Activated CD8-positive, alpha-beta T cell treated with anti-CD3 and anti-CD28 coated beads, Interleukin-2, amount 10 ng/mL, durations not matched to agents 7 days and 5 days (primary cell): ENCODE data around the gene HMGCLL1. TPM values are rescaled to one million over a fixed set of nuclear protein-coding genes. Genes with fewer than 3 reads are reported as not detected.

Experiments used
- ATAC-seq: fragments of 150-1000 bp; cut with Tn5 transposase; one replicate; pipeline ENCODE4 v1.10.0; 2021; ENCODE audit warnings: moderate library complexity
- CTCF ChIA-PET: fragments of 350-600 bp; sonication (Branson Sonifier 250); formaldehyde crosslinking; loops from one replicate; lab custom pipeline; 2021; ENCODE audit warnings: antibody characterized with exemption; lab: Charles Lee
- POLR2A ChIA-PET: fragments of 350-600 bp; sonication (Branson Sonifier 250); formaldehyde crosslinking; loops from one replicate; lab custom pipeline; 2021; ENCODE audit warnings: antibody characterized with exemption; lab: Charles Lee
- DNase-seq: peaks from one replicate; pipeline ENCODE4 v3.0.0-alpha.2; 2020
- H3K27ac Mint-ChIP-seq: one replicate; pipeline ENCODE4 v1.8.0; 2021; ENCODE audit warnings: mild to moderate bottlenecking, mixed read lengths
- H3K27me3 Mint-ChIP-seq: one replicate; pipeline ENCODE4 v1.8.0; 2021; ENCODE audit warnings: low read depth, mixed read lengths
- H3K36me3 Mint-ChIP-seq: one replicate; pipeline ENCODE4 v1.8.0; 2021; ENCODE audit warnings: low read depth, mixed read lengths
- H3K4me1 Mint-ChIP-seq: one replicate; pipeline ENCODE4 v1.8.0; 2021; ENCODE audit warnings: low read depth, mixed read lengths
- H3K4me3 Mint-ChIP-seq: one replicate; pipeline ENCODE4 v1.8.0; 2021; ENCODE audit warnings: mild to moderate bottlenecking, mixed read lengths
- H3K9me3 Mint-ChIP-seq: one replicate; pipeline ENCODE4 v1.8.0; 2022; ENCODE audit warnings: mixed read lengths; ENCODE audit not compliant: insufficient read depth
- total RNA-seq, 2 experiments: library from RNA; stranded (reverse); gene quantifications; one replicate each; pipeline ENCODE4 v1.2.3, GENCODE V29; 2021

HMGCLL1 gene
- total RNA-seq, 2 experiments from 2014 or later = not detected

DNA sequence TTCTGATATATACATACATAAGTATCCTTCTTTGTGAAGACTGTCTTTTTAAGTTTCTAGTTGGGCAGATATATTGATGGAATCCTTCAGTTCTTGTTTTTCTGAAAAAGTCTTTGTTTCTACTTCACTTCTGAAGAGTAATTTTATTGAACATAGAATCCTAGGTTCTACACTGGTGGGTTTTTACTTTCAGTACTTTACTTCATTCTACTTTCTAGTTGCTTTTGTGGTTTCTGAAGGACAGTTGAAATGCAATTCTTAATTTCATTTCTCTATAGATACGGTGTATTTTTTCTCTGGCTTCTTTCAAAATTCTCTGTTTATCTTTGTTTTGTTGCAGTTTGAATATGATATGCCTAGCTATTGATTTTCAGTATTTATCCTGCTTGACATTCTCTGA is 105.3 kb downstream of the HMGCLL1 start:
- no peaks in the 10 kb centered on the region for H3K4me1 Mint-ChIP-seq
- no peak overlapping the region for H3K4me3 Mint-ChIP-seq
- ChIA-PET CTCF (no interaction called here), POLR2A (no interaction called here)
- H3K36me3 Mint-ChIP-seq = no peaks in the 10 kb centered on the region
- DNase-seq = no peak
- H3K9me3 Mint-ChIP-seq = no peaks in the 10 kb centered on the region
- no peak overlapping the region for H3K27ac Mint-ChIP-seq
- no peak for ATAC-seq
- no peaks in the 10 kb centered on the region for H3K27me3 Mint-ChIP-seq

DNA sequence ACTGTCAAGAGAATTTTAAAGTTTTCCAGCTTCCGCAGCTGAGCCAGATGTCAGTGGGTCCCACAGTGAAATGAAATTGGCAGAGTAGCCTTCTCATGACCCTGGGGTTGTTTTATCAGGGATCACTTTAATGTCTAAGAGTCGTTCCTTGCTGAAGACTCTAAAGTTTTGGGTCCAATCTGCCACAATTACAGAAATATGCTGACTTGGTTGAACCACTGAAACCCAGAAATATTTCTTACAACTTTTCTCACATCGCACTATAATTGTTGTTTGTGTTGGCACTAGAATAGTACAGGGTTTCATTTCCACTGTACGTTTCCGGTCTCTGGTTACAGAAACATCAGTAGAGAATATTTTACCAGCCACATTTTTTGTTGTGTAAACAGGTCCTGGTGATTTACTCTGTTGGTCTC is 109.0 kb downstream of the HMGCLL1 start:
- POLR2A ChIA-PET = no interaction called here
- no peak overlapping the region for H3K27ac Mint-ChIP-seq
- CTCF ChIA-PET = no interaction called here

DNA sequence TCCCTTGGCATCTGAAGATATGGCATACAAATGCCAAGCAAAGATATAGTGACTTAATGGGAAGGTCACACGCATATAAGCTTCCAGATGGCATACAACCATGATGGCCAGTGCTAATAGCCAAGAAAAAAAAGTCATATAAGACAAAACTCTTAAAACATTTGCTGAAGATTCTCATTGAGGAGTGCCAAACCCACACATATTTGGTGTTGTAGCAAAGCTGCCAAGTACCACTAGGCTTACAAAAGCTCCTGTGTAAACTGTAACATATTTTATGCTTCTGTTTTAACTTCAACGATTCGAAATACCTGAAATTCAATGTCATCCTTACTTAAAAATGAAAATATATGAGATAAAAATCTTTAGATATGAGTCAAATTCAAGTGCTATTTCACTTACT is 123.0 kb downstream of the HMGCLL1 start:
- no peaks in the 10 kb centered on the region for H3K9me3 Mint-ChIP-seq
- no peak overlapping the region for H3K27ac Mint-ChIP-seq
- POLR2A ChIA-PET = no interaction called here
- H3K4me1 Mint-ChIP-seq = no peaks in the 10 kb centered on the region
- ATAC-seq (no peak), DNase-seq (no peak)
- H3K4me3 Mint-ChIP-seq = no peak overlapping the region
- H3K27me3 Mint-ChIP-seq = no peaks in the 10 kb centered on the region
- H3K36me3 Mint-ChIP-seq = no peaks in the 10 kb centered on the region
- CTCF ChIA-PET = no interaction called here

More for the DNA sequence above, 109.0 kb downstream of the HMGCLL1 start:
- Mint-ChIP-seq H3K4me3 (no peak overlapping the region), H3K4me1 (no peaks in the 10 kb centered on the region), H3K9me3 (peaks cover 4% of the 10 kb centered on the region), H3K27me3 (no peaks in the 10 kb centered on the region), H3K36me3 (no peaks in the 10 kb centered on the region)
- ATAC-seq = no peak
- DNase-seq = no peak

DNA sequence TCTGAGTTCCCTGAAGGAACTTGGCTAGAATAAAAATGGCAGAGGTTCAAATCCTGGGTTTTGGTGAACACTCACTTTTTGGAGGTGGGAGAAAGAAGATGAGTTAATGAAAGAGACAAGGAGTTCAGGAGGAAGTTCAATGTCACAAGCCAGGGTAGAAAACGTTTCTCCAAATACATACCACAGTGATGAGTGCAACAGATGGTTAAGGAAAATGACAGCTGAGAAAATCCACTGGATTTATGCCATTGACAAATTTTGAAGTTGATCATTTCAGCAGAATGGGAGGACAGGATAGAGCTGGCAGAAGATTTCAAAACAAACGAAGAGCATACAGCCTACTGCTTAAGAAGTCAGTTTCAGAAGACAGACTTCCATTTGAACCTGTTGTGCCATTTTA is 129.0 kb downstream of the HMGCLL1 start:
- ATAC-seq (no peak), DNase-seq (no peak)
- Mint-ChIP-seq H3K9me3 (no peaks in the 10 kb centered on the region), H3K27me3 (no peaks in the 10 kb centered on the region), H3K27ac (no peak overlapping the region), H3K4me1 (no peaks in the 10 kb centered on the region), H3K36me3 (no peaks in the 10 kb centered on the region), H3K4me3 (no peak overlapping the region)
- POLR2A ChIA-PET = no interaction called here
- CTCF ChIA-PET = no interaction called here

DNA sequence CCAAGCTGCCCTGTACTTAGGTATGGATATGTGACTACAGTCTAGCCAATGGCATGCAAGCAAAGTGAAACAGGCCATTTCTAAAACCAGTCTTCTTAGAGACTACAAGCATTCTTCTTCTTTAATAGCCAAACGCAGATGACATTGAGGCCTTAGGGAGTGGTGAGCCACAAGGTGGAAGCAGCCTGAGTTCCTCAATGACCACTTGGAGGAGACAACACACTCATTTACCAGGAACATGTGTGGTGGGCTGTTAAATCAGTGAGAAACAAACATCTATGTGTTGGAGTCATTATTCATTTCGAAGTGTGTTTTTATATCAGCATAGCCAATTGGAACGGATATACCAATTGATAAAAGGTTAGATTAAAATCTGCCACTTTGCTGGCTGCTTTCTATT is 129.8 kb downstream of the HMGCLL1 start:
- no peak overlapping the region for H3K27ac Mint-ChIP-seq
- DNase-seq (no peak), ATAC-seq (no peak)
- no peaks in the 10 kb centered on the region for H3K9me3 Mint-ChIP-seq
- ChIA-PET POLR2A (no interaction called here), CTCF (no interaction called here)
- H3K4me1 Mint-ChIP-seq = no peaks in the 10 kb centered on the region
- H3K36me3 Mint-ChIP-seq = no peaks in the 10 kb centered on the region
- H3K4me3 Mint-ChIP-seq = no peak overlapping the region
- no peaks in the 10 kb centered on the region for H3K27me3 Mint-ChIP-seq

DNA sequence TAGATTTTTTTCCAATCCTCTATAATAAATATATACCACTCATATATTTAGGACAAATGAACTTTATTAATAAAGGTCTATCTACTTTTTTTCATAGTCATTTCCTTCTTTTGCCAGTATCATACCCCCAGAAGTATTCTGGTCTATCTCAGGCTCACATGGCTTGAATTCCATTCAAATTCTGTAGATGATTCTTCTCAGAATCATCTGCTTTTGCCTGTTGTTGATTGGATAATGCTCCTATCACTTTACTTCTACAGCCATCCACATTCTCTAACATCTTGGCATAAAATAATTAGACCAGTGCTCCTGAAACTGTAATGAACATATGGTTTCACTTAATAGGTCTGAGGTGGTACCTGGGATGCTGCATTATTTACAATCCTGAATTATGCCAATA is 130.5 kb downstream of the HMGCLL1 start:
- no peak overlapping the region for H3K27ac Mint-ChIP-seq
- no peak for ATAC-seq
- no peaks in the 10 kb centered on the region for H3K4me1 Mint-ChIP-seq
- no peaks in the 10 kb centered on the region for H3K27me3 Mint-ChIP-seq
- no peak for DNase-seq
- ChIA-PET CTCF (no interaction called here), POLR2A (no interaction called here)
- H3K9me3 Mint-ChIP-seq = no peaks in the 10 kb centered on the region
- no peak overlapping the region for H3K4me3 Mint-ChIP-seq
- no peaks in the 10 kb centered on the region for H3K36me3 Mint-ChIP-seq

DNA sequence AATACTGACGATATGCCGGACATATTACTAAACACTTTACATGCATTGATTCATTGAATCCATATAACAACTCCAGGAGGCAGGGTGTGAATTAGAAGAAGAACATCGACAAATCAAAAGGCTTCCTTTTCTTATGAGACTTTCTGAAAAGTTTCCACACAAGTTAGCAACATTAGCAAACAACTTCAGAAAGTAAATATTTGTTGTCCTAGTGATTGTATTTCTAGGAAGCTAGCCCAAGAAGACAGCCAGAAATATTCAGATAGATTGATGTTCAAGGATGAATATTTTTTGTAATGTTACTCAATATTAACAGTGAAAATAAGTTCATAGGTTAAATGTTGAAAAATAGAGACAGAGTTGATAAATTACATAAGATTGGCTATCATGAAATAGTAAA is 131.1 kb downstream of the HMGCLL1 start:
- Mint-ChIP-seq H3K4me3 (no peak overlapping the region), H3K9me3 (no peaks in the 10 kb centered on the region), H3K27me3 (no peaks in the 10 kb centered on the region), H3K36me3 (no peaks in the 10 kb centered on the region), H3K4me1 (no peaks in the 10 kb centered on the region), H3K27ac (no peak overlapping the region)
- DNase-seq = no peak
- no peak for ATAC-seq
- ChIA-PET POLR2A (no interaction called here), CTCF (no interaction called here)

DNA sequence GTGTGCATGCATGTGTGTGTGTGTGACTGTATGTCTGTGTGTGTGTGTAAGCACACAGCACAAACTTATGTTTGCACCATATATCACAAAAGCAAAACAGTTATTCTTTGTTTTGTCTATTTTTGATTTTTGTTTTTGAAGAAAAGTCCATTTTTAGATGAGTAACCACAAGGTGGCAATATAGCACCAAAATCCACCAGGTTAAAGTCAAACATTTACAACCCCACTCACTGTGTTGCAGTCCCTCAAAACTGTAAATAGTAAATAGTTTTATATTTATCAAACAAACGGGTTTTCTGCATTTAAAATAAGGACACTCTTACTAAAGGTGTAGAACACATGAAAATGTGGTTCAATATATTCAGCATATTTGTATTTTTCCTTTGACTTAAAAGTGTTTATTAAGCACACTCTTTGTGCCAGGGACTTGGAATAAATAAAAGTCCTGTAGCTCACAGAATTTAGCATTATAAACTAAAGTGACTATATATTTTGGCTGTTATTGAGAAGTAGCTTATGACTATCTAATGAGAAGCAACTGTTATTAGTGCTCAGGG is 133.3 kb downstream of the HMGCLL1 start:
- Mint-ChIP-seq H3K27ac (no peak overlapping the region), H3K9me3 (no peaks in the 10 kb centered on the region), H3K27me3 (no peaks in the 10 kb centered on the region), H3K4me3 (no peak overlapping the region), H3K36me3 (no peaks in the 10 kb centered on the region), H3K4me1 (no peaks in the 10 kb centered on the region)
- POLR2A ChIA-PET = no interaction called here
- CTCF ChIA-PET = interaction anchor here (0.9 kb wide), 1 partner anchor 847 kb away, joined by 3 read pairs; no protein-coding TSS in a partner anchor
- DNase-seq (no peak), ATAC-seq (no peak)

DNA sequence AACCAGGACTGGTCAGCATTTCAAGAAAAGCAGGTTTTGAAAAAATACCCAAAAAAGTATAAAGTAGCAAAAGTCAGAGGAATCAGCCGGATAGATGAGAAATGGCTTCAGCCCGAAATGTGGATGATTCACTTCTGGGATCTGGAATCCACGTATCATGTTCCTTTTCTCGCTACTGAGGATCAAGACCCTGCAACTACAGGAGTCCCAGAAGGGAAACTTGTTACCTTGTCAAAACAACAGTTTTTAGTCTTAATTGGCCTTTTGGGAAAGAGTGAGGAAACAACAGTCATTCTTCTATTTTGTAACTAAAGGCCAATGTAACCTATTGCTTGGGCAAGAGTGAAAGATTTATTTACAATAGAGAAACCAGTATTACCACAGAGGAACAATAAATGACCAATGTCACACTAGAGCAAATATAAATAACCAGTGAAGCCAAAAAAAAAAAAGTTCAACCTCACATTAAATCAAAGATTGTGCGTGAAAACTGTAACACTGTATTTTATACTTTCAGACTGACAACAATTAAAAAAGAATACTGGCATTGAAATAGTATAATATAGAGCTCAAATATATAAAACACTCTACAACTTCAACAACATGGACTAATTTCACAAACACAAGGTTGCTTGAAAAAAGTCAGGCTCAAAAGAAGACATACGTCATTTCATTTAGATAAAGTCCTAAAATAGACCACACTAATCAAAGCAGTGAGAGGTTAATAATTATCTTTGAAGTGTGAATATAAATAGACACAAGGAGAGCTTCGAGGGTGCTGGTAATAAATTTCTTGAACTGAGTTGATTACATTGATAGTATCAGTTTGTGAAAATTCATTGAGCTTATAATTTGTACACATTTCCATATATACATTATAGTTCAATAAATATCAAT is 135.5 kb downstream of the HMGCLL1 start:
- Mint-ChIP-seq H3K36me3 (no peaks in the 10 kb centered on the region), H3K4me3 (no peak overlapping the region), H3K4me1 (no peaks in the 10 kb centered on the region), H3K27ac (no peak overlapping the region), H3K27me3 (no peaks in the 10 kb centered on the region), H3K9me3 (no peaks in the 10 kb centered on the region)
- ChIA-PET POLR2A (no interaction called here), CTCF (interaction anchor here (0.9 kb wide), 1 partner anchor 167 kb away, joined by 3 read pairs; no protein-coding TSS in a partner anchor)
- ATAC-seq (no peak), DNase-seq (no peak)

DNA sequence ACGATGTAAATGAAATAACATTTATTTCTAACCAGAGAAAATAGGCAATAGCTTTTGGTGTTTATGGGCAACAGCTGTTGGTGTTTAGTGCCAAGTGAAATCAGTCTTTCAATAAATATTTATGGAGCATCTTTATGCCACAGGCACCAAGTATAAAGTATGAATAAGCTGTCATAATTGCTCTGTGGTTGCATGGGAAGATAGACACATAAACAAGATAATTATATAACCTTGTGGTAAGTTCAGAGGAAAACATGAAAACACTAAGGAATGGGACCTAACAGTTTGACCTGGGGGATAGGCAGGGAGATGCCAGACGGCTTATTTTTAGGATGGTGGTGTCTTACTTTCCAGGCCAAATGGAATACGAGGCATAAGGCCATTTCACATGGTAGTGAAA is 140.8 kb downstream of the HMGCLL1 start:
- DNase-seq (no peak), ATAC-seq (no peak)
- no peaks in the 10 kb centered on the region for H3K27me3 Mint-ChIP-seq
- no peak overlapping the region for H3K27ac Mint-ChIP-seq
- POLR2A ChIA-PET = no interaction called here
- H3K36me3 Mint-ChIP-seq = no peaks in the 10 kb centered on the region
- H3K4me3 Mint-ChIP-seq = no peak overlapping the region
- CTCF ChIA-PET = no interaction called here
- no peaks in the 10 kb centered on the region for H3K9me3 Mint-ChIP-seq
- H3K4me1 Mint-ChIP-seq = no peaks in the 10 kb centered on the region

DNA sequence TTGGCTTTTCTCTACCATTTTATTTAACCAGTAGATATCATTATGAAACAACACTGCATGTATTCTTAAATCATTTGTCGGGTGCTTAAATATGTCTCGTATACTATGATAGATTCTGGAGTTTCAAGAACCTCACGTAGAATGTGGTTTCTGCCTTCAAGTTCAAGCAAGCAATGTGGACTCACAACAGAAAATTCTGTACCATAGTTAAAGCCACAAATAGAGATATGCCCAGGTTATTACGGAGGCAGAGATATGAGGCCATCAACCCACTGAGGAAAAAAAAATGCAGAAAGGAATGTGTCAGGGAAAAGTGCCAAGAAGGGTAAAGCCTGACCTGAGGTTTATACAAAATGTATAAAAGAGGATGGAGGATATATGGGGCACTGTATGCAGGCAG is 141.9 kb downstream of the HMGCLL1 start:
- Mint-ChIP-seq H3K4me3 (no peak overlapping the region), H3K4me1 (no peaks in the 10 kb centered on the region), H3K27ac (no peak overlapping the region), H3K27me3 (no peaks in the 10 kb centered on the region), H3K36me3 (no peaks in the 10 kb centered on the region), H3K9me3 (no peaks in the 10 kb centered on the region)
- CTCF ChIA-PET = no interaction called here
- POLR2A ChIA-PET = no interaction called here
- DNase-seq (no peak), ATAC-seq (no peak)

DNA sequence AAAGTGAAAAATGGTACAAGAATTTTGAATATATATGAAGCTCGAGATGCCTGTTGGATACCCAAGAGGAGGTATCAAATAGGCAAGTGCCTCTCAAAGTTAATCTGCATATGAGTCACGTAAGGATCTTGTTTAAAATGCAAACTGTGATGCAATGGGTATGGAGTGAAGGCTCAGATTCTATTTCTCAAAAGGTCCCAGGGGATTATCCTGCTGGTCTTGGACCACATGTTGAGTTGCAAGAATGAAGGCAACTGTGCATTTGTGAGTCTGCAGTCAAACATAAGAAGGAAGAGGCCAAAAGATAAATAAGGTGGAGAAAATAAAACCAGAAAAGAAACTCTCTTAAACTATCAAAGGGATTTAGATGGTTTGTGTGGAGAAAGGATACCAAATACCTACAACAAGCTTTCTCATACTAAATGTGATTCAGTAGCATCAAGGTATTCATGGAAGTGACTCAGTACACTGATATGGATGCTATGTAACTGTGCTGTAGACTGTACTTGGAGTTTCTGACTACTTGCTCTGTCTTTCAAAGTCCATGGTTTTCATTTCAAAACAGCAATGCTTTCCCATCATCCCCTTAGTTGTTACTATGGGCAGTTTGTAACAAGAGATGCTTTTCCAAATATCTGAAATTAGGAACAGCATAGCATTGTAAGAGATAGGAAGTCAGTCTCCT is 145.4 kb downstream of the HMGCLL1 start:
- H3K4me3 Mint-ChIP-seq = no peak overlapping the region
- H3K9me3 Mint-ChIP-seq = no peaks in the 10 kb centered on the region
- POLR2A ChIA-PET = no interaction called here
- no peaks in the 10 kb centered on the region for H3K36me3 Mint-ChIP-seq
- CTCF ChIA-PET = no interaction called here
- H3K4me1 Mint-ChIP-seq = no peaks in the 10 kb centered on the region
- H3K27ac Mint-ChIP-seq = no peak overlapping the region
- ATAC-seq = no peak
- DNase-seq = no peak
- no peaks in the 10 kb centered on the region for H3K27me3 Mint-ChIP-seq
